NCI-H2029 treated with DMSO at 0.1 percent for 48 hours (cell line): ENCODE data around the gene ADAMTSL1.

Experiments used
- DNase-seq: peaks from one replicate; lab custom pipeline; 2025; lab: John Stamatoyannopoulos, UW

Gene ADAMTSL1

DNA sequence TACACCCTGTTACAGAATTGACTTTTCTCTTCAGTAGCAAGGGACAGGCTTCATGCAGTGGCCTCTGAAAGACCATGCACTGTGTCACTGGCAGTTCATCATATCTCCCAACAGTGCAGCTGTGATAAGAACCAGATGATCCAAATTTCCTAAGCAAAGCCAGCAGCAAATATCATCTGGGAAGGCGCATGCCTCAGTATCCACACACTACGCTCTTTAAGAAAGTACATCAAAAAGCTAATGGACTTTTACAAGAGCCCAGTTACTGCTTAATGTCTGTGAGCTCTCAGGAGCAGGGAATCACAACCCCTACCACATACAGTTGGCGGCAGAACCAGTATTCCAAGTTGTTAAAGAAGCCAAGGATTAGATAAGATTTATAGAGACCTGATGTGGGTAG lies 25.1 kb downstream of the ADAMTSL1 start:
- DNase-seq = no peak

GRCh38 chr9:18499980-18500379 lies 26.0 kb downstream of the ADAMTSL1 start:
- DNase-seq = peak; percentile 80

GRCh38 chr9:18500451-18500850 lies 26.5 kb downstream of the ADAMTSL1 start:
- DNase-seq = no peak

DNA sequence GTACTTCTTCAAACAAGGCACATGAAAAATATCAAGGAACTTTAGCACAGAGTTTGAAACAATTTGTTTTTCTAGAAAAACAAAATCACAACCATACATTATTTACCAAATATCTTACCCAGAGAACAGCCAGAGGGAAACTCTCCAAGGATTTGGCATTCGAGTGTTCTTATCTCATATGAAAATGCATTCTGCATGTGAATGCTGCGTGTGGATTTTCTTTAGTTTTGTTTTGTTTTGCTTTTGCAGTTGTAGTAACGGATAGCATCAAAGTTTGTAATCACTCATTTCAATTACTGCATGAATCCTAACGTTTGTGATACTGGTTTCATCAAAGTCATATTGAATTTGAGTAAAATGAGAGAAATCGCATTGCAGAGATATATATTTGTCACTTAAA lies 28.0 kb downstream of the ADAMTSL1 start:
- no peak for DNase-seq

DNA sequence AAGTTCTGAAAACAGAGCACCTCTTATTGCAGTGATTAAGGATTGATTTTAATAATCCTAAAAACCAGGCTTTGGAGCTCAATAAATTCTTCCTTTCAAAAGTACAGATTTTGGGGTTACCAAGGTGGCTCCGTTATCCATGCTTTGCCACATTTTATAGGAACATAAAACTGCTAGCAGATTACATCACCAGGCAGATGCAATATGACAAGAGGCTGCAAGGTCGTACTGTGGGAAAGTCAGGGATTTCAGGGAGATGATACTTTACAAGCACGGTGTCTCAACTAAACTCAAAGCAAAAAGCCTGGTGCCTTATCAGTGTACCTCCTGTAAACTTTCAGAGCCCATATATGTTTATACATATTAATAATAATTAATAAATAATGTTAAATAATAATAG lies 28.6 kb downstream of the ADAMTSL1 start:
- DNase-seq = no peak

- no peak for DNase-seq
These were observed 30.8 kb downstream of the ADAMTSL1 start for GRCh38 chr9:18504707-18505106.

GRCh38 chr9:18507151-18507550 lies 33.2 kb downstream of the ADAMTSL1 start:
- DNase-seq = no peak

- DNase-seq = no peak
These were observed 42.6 kb downstream of the ADAMTSL1 start for GRCh38 chr9:18516514-18516913.

DNA sequence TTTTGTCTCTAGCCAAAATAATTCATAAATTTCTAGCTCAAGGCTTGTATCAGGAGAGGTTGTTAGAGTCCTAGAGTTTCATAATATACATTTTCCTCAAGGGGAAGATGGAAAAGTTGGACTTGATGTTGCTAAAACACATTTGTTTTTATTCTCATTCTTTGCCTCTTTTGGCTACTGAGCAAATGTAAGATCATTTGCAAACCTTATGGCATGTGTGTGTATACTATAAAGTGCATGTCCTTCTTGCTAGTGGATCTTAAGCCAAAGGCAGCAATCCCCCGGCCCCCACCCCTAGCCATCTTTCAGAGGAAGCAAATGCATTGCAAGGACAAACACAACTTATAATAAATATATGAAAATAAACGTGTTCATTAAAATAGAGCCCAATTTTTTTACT lies 43.0 kb downstream of the ADAMTSL1 start:
- DNase-seq = no peak

- no peak for DNase-seq
These were observed 46.6 kb downstream of the ADAMTSL1 start for GRCh38 chr9:18520416-18521047.

DNA sequence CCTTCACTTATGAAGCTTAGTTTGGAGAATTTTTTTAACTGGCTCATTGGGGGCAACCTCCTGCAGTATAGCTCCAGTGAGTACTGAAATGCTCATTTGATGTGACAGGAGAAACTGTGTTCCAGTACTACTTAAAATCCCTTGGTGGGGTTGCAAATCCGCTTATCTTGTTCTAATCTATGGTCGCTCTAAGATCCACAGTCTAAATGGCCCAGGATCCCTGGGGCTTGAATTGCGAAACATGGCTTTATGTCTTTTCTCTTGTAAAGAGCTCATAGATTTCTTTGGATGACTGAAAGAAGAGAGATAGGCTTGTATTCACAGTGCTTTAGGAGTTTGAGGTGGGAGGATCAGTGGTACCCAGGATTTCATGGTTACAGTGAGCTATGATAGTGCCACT lies 52.7 kb downstream of the ADAMTSL1 start:
- DNase-seq = no peak

DNA sequence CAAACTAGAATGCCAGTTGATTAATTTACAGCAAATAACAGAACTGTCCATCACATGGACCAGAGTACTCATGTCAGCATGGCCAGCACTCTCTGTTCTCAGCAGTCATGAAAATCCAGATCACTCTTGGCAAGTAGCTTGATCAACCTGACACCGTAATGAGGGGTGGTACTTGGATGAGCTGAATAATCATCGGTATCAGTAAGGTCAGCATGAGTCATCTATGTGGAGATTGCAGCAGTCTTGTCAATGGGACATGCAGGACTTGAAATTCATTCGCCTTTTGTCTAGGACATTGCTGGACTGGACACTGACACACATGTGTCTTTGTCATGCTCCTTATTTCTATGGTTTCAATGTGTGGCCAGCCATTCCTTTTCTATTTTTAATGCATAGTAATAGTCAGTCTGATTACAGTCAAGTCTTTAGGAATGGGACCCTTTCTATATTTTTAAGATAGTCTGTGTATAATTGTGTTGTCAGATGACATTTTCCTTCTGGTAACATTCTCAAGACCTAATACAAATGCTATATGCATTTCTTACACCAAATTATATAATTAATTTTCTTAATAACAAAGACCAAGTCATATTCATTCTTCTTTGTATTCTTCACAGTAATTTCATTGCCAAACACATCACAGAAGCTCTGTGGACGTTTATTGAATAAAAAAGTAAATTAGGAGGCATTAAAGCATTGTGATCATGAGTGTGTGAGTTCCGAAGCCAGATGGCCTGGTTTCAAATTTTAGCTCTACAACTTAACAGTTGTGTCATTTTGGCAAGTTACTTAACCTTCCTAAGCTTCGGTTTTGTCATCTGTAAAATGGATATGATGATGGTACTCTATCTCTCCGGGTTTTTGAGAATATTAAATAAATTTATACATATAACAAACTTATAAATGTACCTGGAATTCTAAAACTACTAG lies 57.4 kb downstream of the ADAMTSL1 start:
- DNase-seq = no peak

DNA sequence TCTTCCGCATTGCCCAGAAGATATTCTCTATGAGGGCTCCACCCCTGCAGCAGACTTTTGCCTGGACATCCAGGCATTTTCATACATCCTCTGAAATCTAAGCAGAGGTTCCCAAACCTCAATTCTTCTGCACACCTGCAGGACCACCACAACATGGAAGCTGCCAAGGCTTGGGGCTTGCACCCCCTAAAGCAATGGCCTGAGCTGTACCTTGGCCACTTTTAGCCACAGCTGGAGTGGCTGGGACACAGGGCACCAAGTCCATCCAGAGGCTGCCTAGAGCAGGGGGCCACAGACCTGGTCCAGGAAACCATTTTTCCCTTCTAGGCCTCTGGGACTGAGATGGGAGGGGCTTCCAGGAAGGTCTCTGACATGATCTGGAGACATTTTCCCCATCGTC lies 60.7 kb downstream of the ADAMTSL1 start:
- no peak for DNase-seq

GRCh38 chr9:18536554-18536953 lies 62.6 kb downstream of the ADAMTSL1 start:
- no peak for DNase-seq

- no peak for DNase-seq
These were observed 65.3 kb downstream of the ADAMTSL1 start for GRCh38 chr9:18539203-18539693.

- no peak for DNase-seq
These were observed 69.0 kb downstream of the ADAMTSL1 start for GRCh38 chr9:18542837-18543405.

- DNase-seq = no peak
These were observed 69.6 kb downstream of the ADAMTSL1 start for GRCh38 chr9:18543406-18544192.

- DNase-seq = no peak
These were observed 70.5 kb downstream of the ADAMTSL1 start for GRCh38 chr9:18544456-18544855.

DNA sequence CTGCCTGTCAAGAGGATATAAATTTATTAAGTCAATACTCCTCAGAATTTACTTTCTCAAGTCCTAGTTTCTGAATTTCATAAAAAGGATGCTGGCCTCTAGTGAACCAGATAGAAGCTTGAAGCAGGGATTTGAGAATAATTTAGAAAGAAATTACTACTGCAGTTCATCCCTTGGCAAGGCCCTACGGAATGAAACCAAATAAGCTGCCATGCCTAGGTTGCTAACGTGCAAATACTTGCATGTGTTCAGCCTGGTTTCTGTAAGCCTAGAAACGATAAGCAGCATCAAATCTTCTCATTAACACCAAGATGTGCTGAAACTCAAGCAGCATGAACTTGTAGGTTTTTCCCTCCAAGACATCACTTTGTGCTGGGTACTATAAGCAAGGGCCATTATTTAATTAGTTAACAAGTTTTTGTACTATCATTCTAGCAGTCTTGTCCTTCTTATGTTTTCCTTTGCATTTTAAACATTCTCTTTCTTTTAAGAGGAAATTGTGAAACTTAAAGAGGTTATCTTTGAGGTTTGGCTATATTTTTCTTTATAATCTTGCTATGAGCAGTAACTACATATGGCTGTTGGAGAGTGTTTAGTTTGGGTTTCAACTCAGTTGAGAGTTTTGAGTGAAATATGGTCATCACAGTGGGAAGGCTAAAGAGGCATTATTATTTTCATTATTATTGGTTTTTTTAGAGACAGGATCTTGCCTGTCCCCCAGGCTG lies 71.8 kb downstream of the ADAMTSL1 start:
- DNase-seq = no peak

DNA sequence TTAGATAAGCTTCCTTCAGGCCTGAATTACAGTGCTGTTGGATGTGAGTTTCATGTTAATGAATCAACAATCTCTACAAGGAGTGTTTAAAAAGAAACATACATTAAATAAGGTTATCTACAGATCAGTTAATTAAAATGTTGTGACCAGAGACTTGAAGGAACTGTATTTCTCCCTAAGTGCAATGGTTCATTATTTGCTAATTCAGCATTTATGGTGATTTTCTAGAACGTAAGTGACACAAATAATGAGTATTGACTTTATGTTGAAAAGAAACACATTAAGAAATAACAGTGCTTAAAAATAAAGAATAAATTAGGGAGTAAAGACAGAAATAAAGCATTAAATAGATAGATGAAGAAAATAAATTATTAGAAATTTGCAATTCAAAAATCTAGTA lies 74.5 kb downstream of the ADAMTSL1 start:
- no peak for DNase-seq

- DNase-seq = no peak
These were observed 75.8 kb downstream of the ADAMTSL1 start for GRCh38 chr9:18549772-18550171.
